Mucosa of rectum (tissue), 2 donors: Measurements from ENCODE around the gene PTAR1.

Experiments used
- H3K27ac ChIP-seq, 2 donors: one replicate each; pipeline ENCODE4 v1.7.0; 2013; ENCODE audit warnings: inconsistent platforms in 2 of 2, low read depth in 2 of 2, low read length in 2 of 2
- H3K27me3 ChIP-seq, 2 donors: one replicate each; pipeline ENCODE4 v1.7.0; 2013; ENCODE audit warnings: low read length in 2 of 2; ENCODE audit not compliant: control insufficient read depth in 2 of 2, insufficient read depth in 2 of 2
- H3K36me3 ChIP-seq, 2 donors: one replicate each; pipeline ENCODE4 v1.7.0; 2013; ENCODE audit warnings: low read length in 2 of 2; ENCODE audit not compliant: control insufficient read depth in 2 of 2, insufficient read depth in 2 of 2
- H3K4me1 ChIP-seq, 2 donors: one replicate each; pipeline ENCODE4 v1.7.0; 2013; ENCODE audit warnings: low read length in 2 of 2, mild to moderate bottlenecking in 1 of 2; ENCODE audit not compliant: control insufficient read depth in 2 of 2, insufficient read depth in 2 of 2
- H3K4me3 ChIP-seq, 2 donors: one replicate each; pipeline ENCODE4 v1.7.0; 2013; ENCODE audit warnings: low read length in 2 of 2
- H3K9ac ChIP-seq, 2 donors: one replicate each; pipeline ENCODE4 v1.7.0; 2013; ENCODE audit warnings: low read length in 2 of 2, low read depth in 1 of 2, mild to moderate bottlenecking in 1 of 2
- H3K9me3 ChIP-seq, 2 donors: one replicate each; pipeline ENCODE4 v1.7.0; 2013; ENCODE audit warnings: low read length in 2 of 2; ENCODE audit not compliant: control insufficient read depth in 2 of 2
- donor health status: healthy.
- donor health status: Normal muscosa, but diverticular disease.

Gene PTAR1

DNA sequence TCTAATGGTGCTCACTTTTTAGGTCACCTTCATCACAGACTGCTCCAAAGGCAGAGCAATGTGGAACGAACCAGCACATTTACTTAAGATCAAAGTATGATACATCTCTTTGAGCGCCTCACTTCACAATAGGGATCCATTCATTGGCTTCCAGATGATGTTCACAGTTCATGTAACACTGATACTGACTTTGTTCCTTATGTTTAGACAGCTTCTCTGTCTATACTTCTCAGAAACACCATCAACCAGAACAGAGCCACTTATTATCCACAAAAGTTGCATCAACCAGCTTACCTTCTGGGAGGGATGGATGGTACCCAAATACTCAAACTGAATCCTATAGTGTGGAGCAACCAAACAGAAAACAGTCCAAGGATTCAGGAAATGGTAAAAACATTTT is 4.6 kb downstream of the PTAR1 start:
- no peak overlapping the region for H3K9ac ChIP-seq
- H3K27me3 ChIP-seq, result no peaks in the 10 kb centered on the region
- H3K36me3 ChIP-seq, result peaks cover 0 to 2% of the 10 kb centered on the region in 2 donors
- no peaks in the 10 kb centered on the region for H3K9me3 ChIP-seq
- no peak overlapping the region for H3K4me3 ChIP-seq
- peaks cover 6 to 18% of the 10 kb centered on the region in 2 donors for H3K4me1 ChIP-seq
- H3K27ac ChIP-seq, result no peak overlapping the region

DNA sequence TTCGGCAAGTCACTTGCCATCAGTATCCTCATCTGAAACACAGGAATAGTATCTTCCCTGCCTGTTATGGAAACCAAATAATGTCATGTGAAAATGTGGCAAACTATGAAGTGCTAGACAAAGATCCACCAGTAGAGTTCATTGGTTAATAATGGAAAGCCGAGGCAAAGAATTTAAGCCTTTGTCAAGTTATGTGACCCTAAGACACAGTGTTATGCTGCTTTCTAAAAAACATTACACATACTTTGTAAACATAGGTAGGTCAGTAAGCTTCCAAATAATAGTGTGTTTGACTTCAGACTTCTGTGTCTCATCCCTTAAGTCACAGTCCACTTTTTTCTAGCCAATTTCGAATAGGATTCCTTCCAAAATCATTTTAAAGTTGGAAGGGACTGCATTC is 6.0 kb downstream of the PTAR1 start:
- Histone ChIP-seq H3K4me3 (no peak overlapping the region), H3K36me3 (peaks cover 0 to 2% of the 10 kb centered on the region in 2 donors), H3K27me3 (no peaks in the 10 kb centered on the region), H3K9me3 (no peaks in the 10 kb centered on the region), H3K4me1 (peaks cover 6 to 16% of the 10 kb centered on the region in 2 donors), H3K9ac (no peak overlapping the region), H3K27ac (no peak overlapping the region)

DNA sequence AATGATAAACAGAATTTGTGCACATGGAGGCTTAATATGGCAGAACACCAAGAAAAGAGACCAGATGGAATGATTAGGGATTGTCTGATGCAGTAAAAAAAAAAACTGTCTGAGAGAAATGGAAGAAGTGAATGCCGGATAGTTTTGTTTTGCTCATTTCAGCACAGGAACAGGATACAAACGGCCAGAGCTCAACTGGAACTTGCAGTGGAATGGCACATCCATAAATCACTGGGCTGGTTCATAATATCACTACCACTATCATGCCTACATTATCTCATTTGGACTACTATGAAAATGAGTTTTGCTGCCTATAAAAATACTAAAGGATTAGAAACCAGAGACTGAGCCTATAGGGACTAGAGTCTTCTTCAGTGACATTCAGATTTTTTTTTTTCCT is 9.7 kb downstream of the PTAR1 start:
- Histone ChIP-seq H3K9ac (no peak overlapping the region), H3K36me3 (peaks cover 7 to 9% of the 10 kb centered on the region in 2 donors), H3K4me1 (peaks cover 0 to 15% of the 10 kb centered on the region in 2 donors)

DNA sequence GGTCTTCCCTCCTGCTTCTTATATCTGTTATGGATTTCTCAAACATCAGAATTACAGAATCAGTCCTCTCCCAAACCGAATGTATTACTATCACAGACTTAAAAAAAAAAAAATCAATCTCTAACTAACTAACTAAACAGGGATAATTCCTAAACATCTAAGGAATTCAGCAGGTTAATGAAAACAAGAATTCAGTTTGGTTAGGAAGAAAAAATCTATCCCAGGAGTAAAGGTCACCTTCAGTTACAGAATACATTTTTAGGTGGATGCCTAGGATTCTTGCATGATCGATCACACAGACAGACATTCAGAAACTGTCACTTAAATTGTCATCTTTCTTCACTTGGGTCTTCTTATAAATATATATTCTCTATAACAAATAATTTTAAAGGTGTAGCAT is 11.5 kb downstream of the PTAR1 start:
- H3K4me1 ChIP-seq, result peaks cover 0 to 15% of the 10 kb centered on the region in 2 donors
- no peaks in the 10 kb centered on the region for H3K27me3 ChIP-seq
- no peak overlapping the region for H3K27ac ChIP-seq
- no peak overlapping the region for H3K4me3 ChIP-seq
- no peak overlapping the region for H3K9ac ChIP-seq
- peaks cover 9 to 12% of the 10 kb centered on the region in 2 donors for H3K36me3 ChIP-seq
- H3K9me3 ChIP-seq, result no peaks in the 10 kb centered on the region

More for the DNA sequence above, 9.7 kb downstream of the PTAR1 start:
- Histone ChIP-seq H3K27ac (no peak overlapping the region), H3K4me3 (no peak overlapping the region), H3K27me3 (no peaks in the 10 kb centered on the region), H3K9me3 (no peaks in the 10 kb centered on the region)

- Histone ChIP-seq H3K4me3 (no peak overlapping the region), H3K9me3 (no peaks in the 10 kb centered on the region), H3K27me3 (no peaks in the 10 kb centered on the region), H3K36me3 (peaks cover 9 to 12% of the 10 kb centered on the region in 2 donors), H3K4me1 (peaks cover 0 to 15% of the 10 kb centered on the region in 2 donors), H3K9ac (no peak overlapping the region), H3K27ac (no peak overlapping the region)
These were observed 12.8 kb downstream of the PTAR1 start for GRCh38 chr9:69746859-69747560.

GRCh38 chr9:69745716-69746437 is 13.9 kb downstream of the PTAR1 start:
- Histone ChIP-seq H3K4me3 (no peak overlapping the region), H3K27ac (no peak overlapping the region), H3K9me3 (no peaks in the 10 kb centered on the region), H3K27me3 (no peaks in the 10 kb centered on the region), H3K4me1 (peaks cover 0 to 15% of the 10 kb centered on the region in 2 donors), H3K36me3 (peaks cover 9 to 12% of the 10 kb centered on the region in 2 donors), H3K9ac (no peak overlapping the region)

- Histone ChIP-seq H3K4me3 (no peak overlapping the region), H3K9ac (no peak overlapping the region), H3K36me3 (peaks cover 13 to 15% of the 10 kb centered on the region in 2 donors), H3K27me3 (no peaks in the 10 kb centered on the region), H3K27ac (no peak overlapping the region), H3K9me3 (no peaks in the 10 kb centered on the region), H3K4me1 (peaks cover 0 to 11% of the 10 kb centered on the region in 2 donors)
These were observed 15.0 kb downstream of the PTAR1 start for GRCh38 chr9:69744688-69745380.

GRCh38 chr9:69743930-69744329 is 15.9 kb downstream of the PTAR1 start:
- no peaks in the 10 kb centered on the region for H3K9me3 ChIP-seq
- no peak overlapping the region for H3K4me3 ChIP-seq
- H3K9ac ChIP-seq, result no peak overlapping the region
- no peaks in the 10 kb centered on the region for H3K27me3 ChIP-seq
- H3K36me3 ChIP-seq, result peaks cover 15 to 17% of the 10 kb centered on the region in 2 donors
- H3K27ac ChIP-seq, result no peak overlapping the region
- peaks cover 0 to 11% of the 10 kb centered on the region in 2 donors for H3K4me1 ChIP-seq

GRCh38 chr9:69740872-69741505 is 18.8 kb downstream of the PTAR1 start:
- Histone ChIP-seq H3K9ac (no peak overlapping the region), H3K36me3 (peaks cover 13 to 15% of the 10 kb centered on the region in 2 donors)

More at GRCh38 chr9:69740872-69741505, 18.8 kb downstream of the PTAR1 start:
- H3K4me3 ChIP-seq, result no peak overlapping the region
- H3K27ac ChIP-seq, result no peak overlapping the region
- H3K9me3 ChIP-seq, result no peaks in the 10 kb centered on the region
- H3K4me1 ChIP-seq, result peaks cover 0 to 5% of the 10 kb centered on the region in 2 donors
- H3K27me3 ChIP-seq, result no peaks in the 10 kb centered on the region
